Measurements from ENCODE around the gene FZD8.

DNA sequence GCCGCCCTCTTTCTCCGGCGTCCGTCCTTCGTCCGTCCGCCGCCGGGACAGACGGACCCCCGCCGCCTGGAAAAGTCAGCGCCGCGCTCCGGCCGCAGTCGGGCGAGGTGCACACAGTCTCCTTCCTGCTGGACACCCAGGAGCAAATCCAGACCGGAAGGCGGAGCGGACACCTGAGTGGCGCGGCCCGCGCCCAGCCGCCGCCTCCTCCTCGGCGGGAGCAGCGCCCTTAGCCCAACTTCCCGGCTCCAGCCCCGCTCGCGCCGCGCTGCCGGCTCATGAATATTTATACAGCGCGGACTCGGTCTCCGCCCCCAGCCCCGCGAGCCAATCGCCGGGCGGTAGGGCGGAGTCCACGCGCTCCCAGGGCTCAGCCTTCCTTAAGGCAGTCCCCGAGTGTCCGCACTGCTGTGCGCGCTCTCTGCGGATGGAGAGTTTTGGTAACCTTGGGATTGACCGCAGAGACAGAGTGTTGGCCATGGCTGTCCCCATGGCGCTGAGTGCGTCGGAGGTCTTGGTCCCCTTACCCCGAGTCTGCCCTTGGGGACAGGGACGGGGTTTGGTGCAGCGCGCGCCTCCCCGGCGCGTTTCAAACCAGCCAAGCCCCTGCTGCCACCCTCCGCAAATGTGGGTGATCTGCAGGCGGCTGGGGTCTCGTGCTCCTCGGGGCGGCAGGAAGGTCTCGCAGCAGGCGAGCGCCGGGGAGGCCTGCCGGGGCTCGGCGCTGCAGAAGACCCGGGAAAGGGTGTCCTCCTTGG, at the start of gene FZD8:
- TF ChIP-seq FOXP2 (optimal IDR thresholded peaks at IDR 0.05; ENCODE audit: control extremely low read depth, extremely low read length, insufficient read depth): no peak
- no peak for TF ChIP-seq EZH2 (IDR thresholded peaks at IDR 0.05)

All from SK-N-MC (cell line).